LNCAP (cell line): ENCODE data around the gene DCLK2.

Source experiments
- CTCF ChIP-seq: fragments of 450-650 bp; IDR thresholded peaks from 2 replicates; pipeline ENCODE4 v1.5.1; 2017; ENCODE audit warnings: mild to moderate bottlenecking

The DCLK2 gene

GRCh38 chr4:150104404-150105027 lies 26.3 kb downstream of the DCLK2 start:
- TF ChIP-seq CTCF, result no peak

GRCh38 chr4:150106886-150107285 lies 28.6 kb downstream of the DCLK2 start:
- TF ChIP-seq CTCF, result no peak

- no peak for TF ChIP-seq CTCF
Observed at GRCh38 chr4:150108691-150109090, 30.4 kb downstream of the DCLK2 start.

- TF ChIP-seq CTCF, result no peak
Observed at GRCh38 chr4:150114641-150115040, 36.4 kb downstream of the DCLK2 start.

GRCh38 chr4:150115851-150116250 lies 37.6 kb downstream of the DCLK2 start:
- TF ChIP-seq CTCF, result no peak

GRCh38 chr4:150116506-150116905 lies 38.3 kb downstream of the DCLK2 start:
- no peak for TF ChIP-seq CTCF

GRCh38 chr4:150117094-150117493 lies 38.8 kb downstream of the DCLK2 start:
- no peak for TF ChIP-seq CTCF

GRCh38 chr4:150117629-150118028 lies 39.4 kb downstream of the DCLK2 start:
- no peak for TF ChIP-seq CTCF
